HCT116 (cell line): Measurements from ENCODE around the gene GSTM3. TPM values are rescaled to one million over a fixed set of nuclear protein-coding genes. Genes with fewer than 3 reads are reported as not detected.

ENCODE experiments used
- ATAC-seq: fragments of 200-7000 bp; cut with Tn5 transposase; 2 replicates; pipeline ENCODE4 v1.9.1; 2020; ENCODE audit warnings: mild to moderate bottlenecking, moderate library complexity
- BruUV-seq: library from RNA; stranded (reverse); fragments of 400-500 nt; replicated peaks from 2 replicates; lab custom pipeline; 2021; lab: Mats Ljungman, UMichigan
- CTCF ChIA-PET: fragments of 300-600 bp; sonication (Branson Sonifier 250); formaldehyde crosslinking; loops from one replicate; lab custom pipeline; 2021; ENCODE audit warnings: antibody characterized with exemption; lab: Charles Lee
- POLR2A ChIA-PET: fragments of 300-600, 350-600 bp; sonication (Branson Sonifier 250); formaldehyde crosslinking; loops from one replicate; lab custom pipeline; 2021; ENCODE audit warnings: antibody characterized with exemption; lab: Charles Lee
- RAD21 ChIA-PET, 2 experiments: fragments of 300-600 bp; sonication (Branson Sonifier 250); formaldehyde crosslinking; loops; one replicate each; lab custom pipeline; 2023; ENCODE audit warnings: low total read pairs in 2 of 2; ENCODE audit not compliant: uncharacterized antibody in 2 of 2, unreplicated experiment in 2 of 2, low non-redundant PET in 1 of 2; lab: Charles Lee
- DNase-seq: peaks from one replicate; pipeline ENCODE4 v3.0.0-alpha.2; 2010; ENCODE audit warnings: low read depth, low spot score
- H2AFZ ChIP-seq: fragments of 200-600 bp; shearing (Covaris generic), sonication (generic); 2 replicates; pipeline ENCODE4 v1.6.1; 2017; ENCODE audit warnings: low read depth, mixed run types, mixed read lengths, antibody characterized with exemption, low read length; ENCODE audit not compliant: poor library complexity, severe bottlenecking
- H3K27ac ChIP-seq: 2 replicates; pipeline ENCODE4 v1.5.1; 2012; ENCODE audit warnings: low read depth, low read length
- H3K27me3 ChIP-seq: fragments of 200-600 bp; sonication (generic); 2 replicates; pipeline ENCODE4 v1.6.1; 2016; ENCODE audit warnings: mixed run types, low read length, mixed read lengths; ENCODE audit not compliant: insufficient read depth
- H3K36me3 ChIP-seq, 2 experiments: fragments of 200-500 bp in 1 of 2; fragments of 200-600 bp in 1 of 2; sonication (Bioruptor generic) in 1 of 2; sonication (generic) in 1 of 2; 2 replicates each; pipeline versions ENCODE4 v1.5.1 to v1.6.1; 2014 to 2016; ENCODE audit warnings: low read length in 2 of 2, inconsistent platforms in 1 of 2, mixed read lengths in 1 of 2, mixed run types in 1 of 2; ENCODE audit not compliant: insufficient read depth in 2 of 2, control insufficient read depth in 1 of 2
- H3K4me1 ChIP-seq, 2 experiments: fragments of 200-600 bp in 1 of 2; sonication (generic) in 1 of 2; 2 replicates each; pipeline versions ENCODE4 v1.5.1 to v1.6.1; 2012 to 2017; ENCODE audit warnings: low read length in 2 of 2, inconsistent platforms in 1 of 2, mild to moderate bottlenecking in 1 of 2, mixed read lengths in 1 of 2, mixed run types in 1 of 2, moderate library complexity in 1 of 2; ENCODE audit not compliant: insufficient read depth in 2 of 2, control insufficient read depth in 1 of 2
- H3K4me2 ChIP-seq: fragments of 200-600 bp; sonication (generic); 2 replicates; pipeline ENCODE4 v1.6.1; 2017; ENCODE audit warnings: mixed run types, low read length, mixed read lengths
- H3K4me3 ChIP-seq, 2 experiments: fragments of 200-600 bp in 1 of 2; sonication (generic) in 1 of 2; replicated peaks in 1 of 2; 2 replicates each; pipeline ENCODE4 v1.5.1; 2011 to 2016; ENCODE audit warnings: low read length in 2 of 2, control low read depth in 1 of 2, low read depth in 1 of 2, mild to moderate bottlenecking in 1 of 2, mixed read lengths in 1 of 2, mixed run types in 1 of 2
- H3K79me2 ChIP-seq: fragments of 200-600 bp; sonication (generic); 2 replicates; pipeline ENCODE4 v1.6.1; 2017; ENCODE audit warnings: mild to moderate bottlenecking, mixed run types, low read length, moderate library complexity, mixed read lengths; ENCODE audit not compliant: insufficient read depth
- H3K9ac ChIP-seq: fragments of 200-600 bp; sonication (generic); 2 replicates; pipeline ENCODE4 v1.6.1; 2016; ENCODE audit warnings: low read length, mixed read lengths
- H3K9me2 ChIP-seq: fragments of 200-600 bp; sonication (generic), shearing (Covaris generic); 2 replicates; pipeline ENCODE4 v1.6.1; 2017; ENCODE audit warnings: mixed run types, mild to moderate bottlenecking, moderate library complexity; ENCODE audit not compliant: insufficient read depth
- H3K9me3 ChIP-seq, 2 experiments: fragments of 200-500 bp in 1 of 2; fragments of 200-600 bp in 1 of 2; sonication (Bioruptor generic) in 1 of 2; sonication (generic) in 1 of 2; 2 replicates each; pipeline ENCODE4 v1.6.1; 2014 to 2017; ENCODE audit warnings: low read length in 2 of 2, mixed read lengths in 2 of 2, inconsistent platforms in 1 of 2, low read depth in 1 of 2, mild to moderate bottlenecking in 1 of 2, mixed run types in 1 of 2, moderate library complexity in 1 of 2; ENCODE audit not compliant: control insufficient read depth in 1 of 2, insufficient read depth in 1 of 2
- H4K20me1 ChIP-seq: fragments of 200-600 bp; sonication (generic), shearing (Covaris generic); 2 replicates; pipeline ENCODE4 v1.6.1; 2017; ENCODE audit warnings: mixed run types, mild to moderate bottlenecking, moderate library complexity; ENCODE audit not compliant: insufficient read depth
- CBX3 ChIP-seq: IDR thresholded peaks from 2 replicates; pipeline ENCODE4 v1.6.1; 2012; ENCODE audit warnings: low read depth
- CEBPB ChIP-seq: IDR thresholded peaks from 2 replicates; pipeline ENCODE4 v1.6.1; 2012; ENCODE audit warnings: low read depth
- EGR1 ChIP-seq: IDR thresholded peaks from 2 replicates; pipeline ENCODE4 v1.6.1; 2012; ENCODE audit warnings: low read depth
- ELF1 ChIP-seq: IDR thresholded peaks from 2 replicates; pipeline ENCODE4 v1.6.1; 2012; ENCODE audit warnings: low read depth, borderline replicate concordance
- EZH2 ChIP-seq: fragments of 200-600 bp; sonication (generic); IDR thresholded peaks from 2 replicates; pipeline ENCODE4 v1.6.1; 2017; ENCODE audit warnings: antibody characterized with exemption, mixed run types
- EZH2phosphoT487 ChIP-seq: fragments of 200-600 bp; IDR thresholded peaks from 2 replicates; pipeline ENCODE4 v1.6.1; 2018; ENCODE audit warnings: antibody characterized with exemption, borderline replicate concordance
- RAD21 ChIP-seq: IDR thresholded peaks from 2 replicates; pipeline ENCODE4 v1.6.1; 2012; ENCODE audit warnings: low read depth, mild to moderate bottlenecking
- SRF ChIP-seq: IDR thresholded peaks from 2 replicates; pipeline ENCODE4 v1.6.1; 2012; ENCODE audit warnings: low read depth
- TCF7L2 ChIP-seq: IDR thresholded peaks from 2 replicates; pipeline ENCODE4 v1.7.0; 2011; ENCODE audit warnings: borderline replicate concordance, inconsistent platforms; ENCODE audit not compliant: insufficient read depth, insufficient read length; ENCODE audit errors: extremely low read depth
- YY1 ChIP-seq: IDR thresholded peaks from 2 replicates; pipeline ENCODE4 v1.6.1; 2011; ENCODE audit warnings: low read length, low read depth, moderate library complexity, mild to moderate bottlenecking; ENCODE audit not compliant: insufficient replicate concordance; ENCODE audit errors: extremely low read depth
- ZFX ChIP-seq: fragments of 450-650 bp; IDR thresholded peaks from 2 replicates; pipeline ENCODE4 v1.6.1; 2017
- ZNF274 ChIP-seq: fragments of 200-500 bp; sonication (Bioruptor generic); IDR thresholded peaks from 2 replicates; pipeline ENCODE4 v1.6.1; 2014; ENCODE audit warnings: mild to moderate bottlenecking, low read depth, low read length, inconsistent platforms
- intact Hi-C: fragments of 100-400 bp; cut with micrococcal nuclease; formaldehyde crosslinking; loops from 2 replicates; pipeline ENCODE4 v1.10.0; 2022
- total RNA-seq: library from RNA; stranded (reverse); gene quantifications from one replicate; pipeline ENCODE4 v1.2.1, GENCODE V29; 2021; ENCODE audit not compliant: unreplicated experiment
- TF ChIP-seq, protein P1 (sequence below), 3 experiments: fragments of 200-600 bp in 1 of 3; sonication (generic) in 1 of 3; IDR thresholded peaks in 2 of 3; conservative IDR thresholded peaks in 1 of 3; 2 replicates each; pipeline ENCODE4 v1.5.1; 2012 to 2017; ENCODE audit warnings: low read depth in 2 of 3, low read length in 2 of 3, antibody characterized with exemption in 1 of 3, borderline replicate concordance in 1 of 3, control low read depth in 1 of 3, mild to moderate bottlenecking in 1 of 3, mixed read lengths in 1 of 3, mixed run types in 1 of 3, moderate library complexity in 1 of 3; ENCODE audit not compliant: insufficient read depth in 1 of 3
- TF ChIP-seq, protein P2 (sequence below): IDR thresholded peaks from 2 replicates; pipeline ENCODE4 v1.6.1; 2012

The GSTM3 gene
- total RNA-seq, 1 experiment from 2014 or later, result 0.39 TPM

DNA sequence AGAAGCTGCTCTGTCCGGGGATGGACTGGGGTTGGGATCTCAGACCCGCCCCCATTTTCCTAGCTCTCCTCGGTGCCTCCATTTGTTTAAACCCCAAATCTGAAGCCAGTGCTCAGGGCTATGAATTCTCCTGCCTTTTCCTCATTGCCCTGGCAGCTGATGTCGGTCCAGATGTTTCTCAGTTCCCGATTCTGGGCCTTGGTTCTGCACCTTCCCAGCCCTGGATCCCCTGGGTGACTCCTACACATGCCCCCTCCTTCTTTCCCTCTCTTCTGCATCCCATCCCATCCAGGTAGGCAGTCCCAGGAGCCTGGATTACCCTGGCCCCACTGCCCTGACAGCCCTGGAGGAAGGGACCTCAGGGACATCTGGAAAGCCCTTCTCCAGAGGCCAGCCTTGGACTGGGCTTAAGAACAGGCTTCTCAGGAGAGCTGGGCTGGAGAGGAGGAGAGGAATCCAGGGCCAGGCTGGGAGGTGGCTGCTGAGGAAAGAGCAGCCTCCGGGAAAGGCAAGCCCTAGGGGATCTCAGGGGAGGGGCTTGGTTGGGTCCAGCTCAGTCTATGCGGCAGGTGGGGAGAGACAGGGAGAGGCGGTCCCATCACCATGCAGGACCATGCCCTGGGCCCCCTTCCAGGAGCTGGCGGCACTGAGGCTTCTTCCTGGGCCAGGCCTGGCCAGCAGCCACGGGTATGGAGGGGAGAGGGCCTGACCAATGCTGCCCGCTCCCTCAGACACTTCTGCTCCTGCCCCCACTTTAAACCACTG is 29.7 kb upstream of the GSTM3 start:
- Histone ChIP-seq H3K9ac (no peak overlapping the region), H3K9me3 (no peaks in the 10 kb centered on the region), H3K27ac (no peak overlapping the region; the same call in 1 of the 2 replicates), H3K79me2 (no peaks in the 10 kb centered on the region), H2AFZ (no peak overlapping the region), H3K4me3 (no peak overlapping the region), H3K9me2 (no peaks in the 10 kb centered on the region), H3K4me1 (peaks cover 0 to 14% of the 10 kb centered on the region in 2 experiments; a peak in 1 of 4 replicates), H3K4me2 (no peak overlapping the region), H3K36me3 (no peaks in the 10 kb centered on the region), H3K27me3 (no peaks in the 10 kb centered on the region), H4K20me1 (no peaks in the 10 kb centered on the region)
- TF ChIP-seq EGR1, result no peak
- no peak for TF ChIP-seq SRF
- no peak for TF ChIP-seq TCF7L2
- no peak for TF ChIP-seq RAD21
- ChIA-PET CTCF (interaction anchor here (1.0 to 19.5 kb wide), 4 partner anchors 130 to 222 kb away, joined by 3 to 396 read pairs (median 38); partner anchors contain the start of genes AHCYL1 and GNAI3), RAD21 (no interaction called here), POLR2A (no interaction called here)
- ATAC-seq, result no peak
- no peak for DNase-seq
- intact Hi-C loops, result no loop called here
- BruUV-seq, result no TSS peak

DNA sequence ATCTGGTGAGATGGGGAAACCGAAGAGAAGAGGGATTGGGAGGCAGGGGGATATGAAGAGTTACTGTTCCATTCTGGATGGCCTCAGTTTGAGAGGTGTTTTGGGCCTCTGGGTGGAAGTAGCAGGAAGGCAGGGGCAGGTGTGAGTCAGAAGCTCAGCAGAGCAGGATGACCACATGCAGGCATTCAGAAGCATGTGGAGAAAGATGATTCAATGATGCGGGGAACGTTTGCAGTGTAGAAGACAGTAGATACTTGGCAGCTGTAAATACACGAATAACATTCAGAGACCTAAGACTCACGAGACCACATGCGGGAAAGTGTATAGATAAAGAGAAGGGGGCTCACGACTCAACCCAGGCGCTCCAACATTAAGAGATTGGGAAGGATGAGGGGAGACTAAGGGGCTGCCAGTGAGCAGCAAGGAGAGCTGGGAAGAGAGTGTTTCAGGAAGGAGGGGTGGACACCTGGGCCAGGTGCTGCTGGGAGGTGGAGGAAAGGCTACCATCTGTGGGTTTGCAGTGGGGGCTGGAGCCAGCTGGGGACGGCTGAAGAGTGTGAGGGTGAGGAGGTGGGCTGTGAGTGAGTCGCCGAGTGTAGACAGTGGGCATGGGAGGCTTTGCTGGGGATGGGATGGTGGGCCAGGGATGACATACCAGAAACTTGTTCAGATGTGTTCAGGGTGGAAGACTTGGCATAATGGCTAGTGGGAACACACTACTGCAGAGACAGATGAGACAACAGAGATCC is 28.7 kb upstream of the GSTM3 start:
- Histone ChIP-seq H3K79me2 (no peaks in the 10 kb centered on the region), H3K27me3 (no peaks in the 10 kb centered on the region), H3K9me3 (no peaks in the 10 kb centered on the region), H3K4me3 (no peak overlapping the region), H3K9ac (no peak overlapping the region), H2AFZ (no peak overlapping the region), H3K36me3 (no peaks in the 10 kb centered on the region), H3K4me1 (peaks cover under 1 to 17% of the 10 kb centered on the region in 2 experiments; a peak in 2 of 4 replicates), H3K4me2 (no peak overlapping the region), H3K27ac (no peak overlapping the region), H4K20me1 (no peaks in the 10 kb centered on the region), H3K9me2 (no peaks in the 10 kb centered on the region)
- intact Hi-C loops, result no loop called here
- ChIA-PET POLR2A (no interaction called here), RAD21 (no interaction called here), CTCF (no interaction called here)
- BruUV-seq, result no TSS peak
- ATAC-seq (no peak), DNase-seq (no peak)
- TF ChIP-seq, protein P1, sequence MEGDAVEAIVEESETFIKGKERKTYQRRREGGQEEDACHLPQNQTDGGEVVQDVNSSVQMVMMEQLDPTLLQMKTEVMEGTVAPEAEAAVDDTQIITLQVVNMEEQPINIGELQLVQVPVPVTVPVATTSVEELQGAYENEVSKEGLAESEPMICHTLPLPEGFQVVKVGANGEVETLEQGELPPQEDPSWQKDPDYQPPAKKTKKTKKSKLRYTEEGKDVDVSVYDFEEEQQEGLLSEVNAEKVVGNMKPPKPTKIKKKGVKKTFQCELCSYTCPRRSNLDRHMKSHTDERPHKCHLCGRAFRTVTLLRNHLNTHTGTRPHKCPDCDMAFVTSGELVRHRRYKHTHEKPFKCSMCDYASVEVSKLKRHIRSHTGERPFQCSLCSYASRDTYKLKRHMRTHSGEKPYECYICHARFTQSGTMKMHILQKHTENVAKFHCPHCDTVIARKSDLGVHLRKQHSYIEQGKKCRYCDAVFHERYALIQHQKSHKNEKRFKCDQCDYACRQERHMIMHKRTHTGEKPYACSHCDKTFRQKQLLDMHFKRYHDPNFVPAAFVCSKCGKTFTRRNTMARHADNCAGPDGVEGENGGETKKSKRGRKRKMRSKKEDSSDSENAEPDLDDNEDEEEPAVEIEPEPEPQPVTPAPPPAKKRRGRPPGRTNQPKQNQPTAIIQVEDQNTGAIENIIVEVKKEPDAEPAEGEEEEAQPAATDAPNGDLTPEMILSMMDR (IDR thresholded peaks at IDR 0.05 in 2 of 3, conservative IDR thresholded peaks at IDR 0.05 in 1 of 3; ENCODE audit: borderline replicate concordance in 1 of 3, insufficient read depth in 1 of 3, low read depth in 2 of 3, low read length in 2 of 3), result no peak
- TF ChIP-seq YY1 (no peak), RAD21 (no peak), CEBPB (no peak), ZNF274 (no peak), ELF1 (no peak), ZFX (no peak), EZH2phosphoT487 (no peak), CBX3 (no peak), EZH2 (no peak)
- TF ChIP-seq, protein P2, sequence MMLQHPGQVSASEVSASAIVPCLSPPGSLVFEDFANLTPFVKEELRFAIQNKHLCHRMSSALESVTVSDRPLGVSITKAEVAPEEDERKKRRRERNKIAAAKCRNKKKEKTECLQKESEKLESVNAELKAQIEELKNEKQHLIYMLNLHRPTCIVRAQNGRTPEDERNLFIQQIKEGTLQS, result no peak
